Measurements from ENCODE around the gene ELK4. TPM values are rescaled to one million over a fixed set of nuclear protein-coding genes. Genes with fewer than 3 reads are reported as not detected.

The ELK4 gene
- total and polyA plus RNA-seq, 2 experiments from 2014 or later, result 5.1 to 19.7 TPM

DNA sequence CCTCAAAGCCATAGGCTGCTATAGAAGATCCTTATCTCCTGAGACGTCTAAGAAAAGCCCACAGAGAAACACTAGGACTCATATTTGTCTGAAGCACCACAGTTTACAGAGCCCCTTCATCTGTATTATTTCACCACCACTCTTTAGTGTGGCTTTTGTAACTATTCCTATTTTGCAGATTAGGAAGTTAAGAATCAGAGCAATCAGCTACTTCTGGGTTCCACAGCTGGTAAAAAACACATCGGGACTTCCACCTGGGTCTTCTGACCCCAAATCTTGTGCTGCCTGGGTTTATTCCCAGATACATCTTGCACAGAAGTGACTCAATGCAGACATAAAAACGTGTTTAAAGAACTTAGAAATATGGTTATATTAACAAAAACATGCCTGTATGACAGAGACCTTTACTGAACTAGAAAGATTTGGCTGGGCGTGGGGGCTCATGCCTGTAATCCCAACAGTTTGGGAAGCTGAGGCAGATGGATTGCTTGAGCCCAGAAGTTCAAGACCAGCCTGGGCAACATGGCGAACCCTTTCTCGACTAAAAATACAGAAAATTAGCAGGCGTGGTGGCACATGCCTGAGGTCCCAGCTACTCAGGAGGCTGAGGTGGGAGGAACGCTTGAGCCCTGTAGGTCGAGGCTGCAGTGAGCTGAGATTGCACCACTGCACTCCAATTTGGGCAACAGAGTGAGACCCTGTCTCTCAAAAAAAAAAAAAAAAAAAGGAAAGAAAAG is 40.9 kb downstream of the ELK4 start (continued):
- TF ChIP-seq CTCF (conservative IDR thresholded peaks at IDR 0.05; ENCODE audit: low read depth in 2 of 2), result no peak
- TF ChIP-seq ZNF462 (CRISPR knock-in tag; IDR thresholded peaks at IDR 0.05), result no peak
- no peak for TF ChIP-seq CREB1 (CRISPR knock-in tag; IDR thresholded peaks at IDR 0.05; ENCODE audit: low read depth)
- no peak for TF ChIP-seq JUNB (IDR thresholded peaks at IDR 0.05; ENCODE audit: unreplicated experiment)
- no peak for TF ChIP-seq NANOG (IDR thresholded peaks at IDR 0.05; ENCODE audit: borderline replicate concordance)

DNA sequence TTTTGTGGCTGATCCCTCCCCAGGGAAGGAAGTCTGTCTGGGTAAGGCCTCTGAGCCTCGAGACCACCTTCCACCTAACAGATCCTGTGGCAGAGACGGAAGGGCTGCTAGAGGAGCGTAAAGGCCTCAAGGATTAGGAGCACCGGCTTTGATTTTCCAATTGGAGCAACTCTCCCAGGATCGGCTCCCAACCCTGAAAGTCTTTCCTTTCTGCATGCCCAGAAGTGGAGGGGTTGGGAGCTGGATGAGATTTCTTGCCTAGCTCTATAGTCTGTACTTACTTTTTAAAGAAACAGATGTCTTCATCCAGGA is 41.4 kb downstream of the ELK4 start:
- Mint-ChIP-seq H3K4me3 (no peak overlapping the region), H3K9me3 (no peaks in the 10 kb centered on the region), H3K27ac (no peak overlapping the region), H3K4me1 (peaks cover 9% of the 10 kb centered on the region; the same call in 2 of the 3 replicates), H3K27me3 (ENCODE audit: insufficient read depth, low read depth, poor library complexity) (peaks cover 2% of the 10 kb centered on the region), H3K36me3 (ENCODE audit: low read depth) (no peaks in the 10 kb centered on the region)
- no peaks in the 10 kb centered on the region for H4K20me1 ChIP-seq (replicated peaks; ENCODE audit: insufficient read depth)
- H3K79me2 ChIP-seq (replicated peaks; ENCODE audit: insufficient read depth), result no peaks in the 10 kb centered on the region
- peaks cover 4% of the 10 kb centered on the region; the same call in 1 of the 2 replicates for H3K27me3 ChIP-seq (ENCODE audit: insufficient read depth)
- no peak for ATAC-seq
- TF ChIP-seq POLR2AphosphoS5 (IDR thresholded peaks at IDR 0.05; ENCODE audit: low read depth), result no peak
- no peak for TF ChIP-seq ETS1 (IDR thresholded peaks at IDR 0.05)
- no peaks in the 10 kb centered on the region for H3K9me2 ChIP-seq (ENCODE audit: insufficient read depth)
- no peak overlapping the region for H3K4me3 ChIP-seq
- no peak overlapping the region for H3K4me2 ChIP-seq
- H3F3A ChIP-seq (replicated peaks; ENCODE audit: low read depth), result no peaks in the 10 kb centered on the region
- H3K27ac ChIP-seq (ENCODE audit: low read depth), result no peak overlapping the region
- peaks cover 9% of the 10 kb centered on the region; the same call in 1 of the 2 replicates for H3K4me1 ChIP-seq (ENCODE audit: insufficient read depth)
- no peak overlapping the region for H2AFZ ChIP-seq
- H3K36me3 ChIP-seq (ENCODE audit: insufficient read depth), result no peaks in the 10 kb centered on the region
- DNase-seq (ENCODE audit: low spot score), result no peak

All from GM23338 (cell line).